Measurements from ENCODE around the gene SMYD3.

- no peak for TF ChIP-seq SUZ12 (IDR thresholded peaks at IDR 0.05; ENCODE audit: extremely low read depth, insufficient read depth, insufficient read length)
- no peak for TF ChIP-seq ZNF274 (IDR thresholded peaks at IDR 0.05; ENCODE audit: low read depth, low read length)
These were observed 420.9 kb downstream of the SMYD3 start for GRCh38 chr1:246086191-246086590.
